IMR-90 (cell line): ENCODE measurements around the gene TBC1D9. TPM values are rescaled to one million over a fixed set of nuclear protein-coding genes. Genes with fewer than 3 reads are reported as not detected.
A peak's percentile ranks its signal among the peaks of the same experiment; 100 is the strongest.

Source experiments
- ATAC-seq: fragments of 200-7000 bp; cut with Tn5 transposase; 2 replicates; pipeline ENCODE4 v1.9.1; 2020; ENCODE audit warnings: low read depth, mild to moderate bottlenecking, moderate library complexity
- BruUV-seq: library from RNA; stranded (reverse); fragments of 400-500 nt; replicated peaks from 2 replicates; lab custom pipeline; 2021; lab: Mats Ljungman, UMichigan
- CTCF ChIA-PET: fragments of 300-600 bp; formaldehyde crosslinking; extraction: SDS; loops from one replicate; lab custom pipeline; 2021; ENCODE audit warnings: antibody characterized with exemption; lab: Yijun Ruan, JAX
- POLR2A ChIA-PET: fragments of 300-600 bp; sonication (Branson Sonifier 250); formaldehyde crosslinking; loops from one replicate; lab custom pipeline; 2022; ENCODE audit warnings: antibody characterized with exemption; ENCODE audit not compliant: unreplicated experiment; lab: Charles Lee
- DNase-seq: peaks from one replicate; pipeline ENCODE4 v3.0.0; 2013
- H2AFZ ChIP-seq: replicated peaks from 2 replicates; pipeline ENCODE3; 2013; ENCODE audit warnings: low read length, mild to moderate bottlenecking; ENCODE audit not compliant: poor library complexity
- H2AK5ac ChIP-seq: 2 replicates; pipeline ENCODE4 v1.6.1; 2013; ENCODE audit warnings: low read depth, low read length, inconsistent platforms
- H2AK9ac ChIP-seq: replicated peaks from 2 replicates; pipeline ENCODE3; 2013; ENCODE audit warnings: mild to moderate bottlenecking, low read depth, low read length, moderate library complexity; ENCODE audit not compliant: poor library complexity
- H2BK120ac ChIP-seq: 2 replicates; pipeline ENCODE4 v1.6.1; 2013; ENCODE audit warnings: low read depth, low read length, inconsistent platforms
- H2BK15ac ChIP-seq: 3 replicates; pipeline ENCODE4 v1.6.1; 2013; ENCODE audit warnings: low read depth, low read length, inconsistent platforms
- H2BK20ac ChIP-seq: 2 replicates; pipeline ENCODE4 v1.6.1; 2013; ENCODE audit warnings: low read depth, mild to moderate bottlenecking, inconsistent platforms, low read length, moderate library complexity
- H2BK5ac ChIP-seq: 2 replicates; pipeline ENCODE4 v1.6.1; 2013; ENCODE audit warnings: mild to moderate bottlenecking, low read depth, low read length, inconsistent platforms; ENCODE audit not compliant: poor library complexity, severe bottlenecking
- H3K14ac ChIP-seq: replicated peaks from 2 replicates; pipeline ENCODE4 v1.6.1; 2013; ENCODE audit warnings: low read depth, low read length, inconsistent platforms
- H3K18ac ChIP-seq: 2 replicates; pipeline ENCODE4 v1.6.1; 2013; ENCODE audit warnings: low read depth, low read length, control low read depth
- H3K23ac ChIP-seq: 2 replicates; pipeline ENCODE4 v1.6.1; 2013; ENCODE audit warnings: low read depth, low read length, inconsistent platforms
- H3K27ac ChIP-seq: 2 replicates; pipeline ENCODE4 v1.5.1; 2013; ENCODE audit warnings: mild to moderate bottlenecking, control low read depth, low read length; ENCODE audit not compliant: insufficient read depth
- H3K27me3 ChIP-seq: 2 replicates; pipeline ENCODE4 v1.6.1; 2013; ENCODE audit warnings: low read length; ENCODE audit not compliant: control insufficient read depth, insufficient read depth
- H3K36me3 ChIP-seq: 2 replicates; pipeline ENCODE4 v1.6.1; 2013; ENCODE audit warnings: low read length, mixed read lengths; ENCODE audit not compliant: control insufficient read depth, insufficient read depth
- H3K4ac ChIP-seq: 2 replicates; pipeline ENCODE4 v1.6.1; 2013; ENCODE audit warnings: low read depth, low read length, inconsistent platforms
- H3K4me1 ChIP-seq: 2 replicates; pipeline ENCODE4 v1.6.1; 2013; ENCODE audit warnings: low read length, mixed read lengths; ENCODE audit not compliant: control insufficient read depth, insufficient read depth
- H3K4me2 ChIP-seq: 2 replicates; pipeline ENCODE4 v1.6.1; 2013; ENCODE audit warnings: low read depth, mild to moderate bottlenecking, control low read depth, low read length, moderate library complexity
- H3K4me3 ChIP-seq: 2 replicates; pipeline ENCODE4 v1.5.1; 2013; ENCODE audit warnings: low read depth, mild to moderate bottlenecking, control low read depth, low read length, moderate library complexity; ENCODE audit not compliant: insufficient read depth
- H3K56ac ChIP-seq: 2 replicates; pipeline ENCODE4 v1.6.1; 2013; ENCODE audit warnings: low read length, inconsistent platforms; ENCODE audit not compliant: insufficient read depth; ENCODE audit errors: extremely low read depth
- H3K79me1 ChIP-seq, 2 experiments: 2 replicates each; pipeline ENCODE4 v1.6.1; 2013; ENCODE audit warnings: low read length in 2 of 2, inconsistent platforms in 1 of 2, low read depth in 1 of 2
- H3K9ac ChIP-seq: 2 replicates; pipeline ENCODE4 v1.6.1; 2013; ENCODE audit warnings: low read depth, low read length, control low read depth
- H3K9me1 ChIP-seq: 2 replicates; pipeline ENCODE4 v1.6.1; 2013; ENCODE audit warnings: low read length, inconsistent platforms; ENCODE audit not compliant: insufficient read depth
- H3K9me3 ChIP-seq: 2 replicates; pipeline ENCODE4 v1.6.1; 2013; ENCODE audit warnings: low read length; ENCODE audit not compliant: control insufficient read depth, insufficient read depth
- H4K20me1 ChIP-seq: 2 replicates; pipeline ENCODE4 v1.6.1; 2013; ENCODE audit warnings: low read length, inconsistent platforms; ENCODE audit not compliant: insufficient read depth
- H4K5ac ChIP-seq: 2 replicates; pipeline ENCODE4 v1.6.1; 2013; ENCODE audit warnings: mild to moderate bottlenecking, low read depth, low read length, control low read depth
- H4K8ac ChIP-seq, 2 experiments: 2 replicates each; pipeline ENCODE4 v1.6.1; 2013; ENCODE audit warnings: low read depth in 2 of 2, low read length in 2 of 2, control low read depth in 1 of 2, inconsistent platforms in 1 of 2
- H4K91ac ChIP-seq: 2 replicates; pipeline ENCODE4 v1.6.1; 2013; ENCODE audit warnings: low read depth, low read length, inconsistent platforms; ENCODE audit not compliant: insufficient read depth
- BHLHE40 ChIP-seq: fragments of 150-350 bp; IDR thresholded peaks from 2 replicates; pipeline ENCODE4 v1.6.1; 2016; ENCODE audit warnings: mild to moderate bottlenecking, low read depth, low read length
- CEBPB ChIP-seq: IDR thresholded peaks from 2 replicates; pipeline ENCODE4 v1.6.1; 2012; ENCODE audit warnings: low read depth, low read length, improper control_type of control experiment
- CHD1 ChIP-seq: IDR thresholded peaks from 2 replicates; pipeline ENCODE4 v1.6.1; 2012; ENCODE audit warnings: low read depth, low read length, improper control_type of control experiment
- FOS ChIP-seq: fragments of 150-350 bp; IDR thresholded peaks from 2 replicates; pipeline ENCODE4 v1.6.1; 2016; ENCODE audit warnings: low read depth, low read length
- MAZ ChIP-seq: IDR thresholded peaks from 2 replicates; pipeline ENCODE4 v1.6.1; 2012; ENCODE audit warnings: low read depth, mild to moderate bottlenecking, low read length, improper control_type of control experiment, moderate library complexity, borderline replicate concordance
- MXI1 ChIP-seq: IDR thresholded peaks from 2 replicates; pipeline ENCODE4 v1.6.1; 2012; ENCODE audit warnings: low read depth, mild to moderate bottlenecking, low read length, moderate library complexity, borderline replicate concordance
- NFE2L2 ChIP-seq: fragments of 150-350 bp; IDR thresholded peaks from 2 replicates; pipeline ENCODE4 v1.6.1; 2016; ENCODE audit warnings: low read depth, mild to moderate bottlenecking, low read length
- RCOR1 ChIP-seq: IDR thresholded peaks from 2 replicates; pipeline ENCODE4 v1.6.1; 2012; ENCODE audit warnings: mild to moderate bottlenecking, low read length, improper control_type of control experiment; ENCODE audit not compliant: insufficient replicate concordance
- RFX5 ChIP-seq: IDR thresholded peaks from 2 replicates; pipeline ENCODE4 v1.8.0; 2012; ENCODE audit warnings: low read depth, mild to moderate bottlenecking, low read length, moderate library complexity
- SMC3 ChIP-seq: fragments of 150-350 bp; IDR thresholded peaks from 2 replicates; pipeline ENCODE4 v1.6.1; 2016; ENCODE audit warnings: low read depth, mild to moderate bottlenecking, antibody characterized with exemption, low read length, moderate library complexity
- WGBS, 2 experiments: methylation state at CpG; one replicate each; pipeline versions ENCODE4 v1.1.5 to v1.1.7; 2013; ENCODE audit warnings: missing lambda C conversion rate in 2 of 2; ENCODE audit not compliant: insufficient read length in 1 of 2; ENCODE audit errors: extremely low coverage in 2 of 2; 5-methylcytosine and 5-hydroxymethylcytosine counted together
- dilution Hi-C: fragments of 300-500 bp; cut with HindIII; formaldehyde crosslinking; loops from one replicate; pipeline ENCODE4 v1.14.3; 2018; ENCODE audit warnings: low sequenced_read_pairs; ENCODE audit not compliant: unreplicated experiment
- in situ Hi-C: fragments of 300-500 bp; cut with MboI; formaldehyde crosslinking; loops from 3 replicates; pipeline ENCODE4 v1.14.3; 2019; ENCODE audit warnings: low sequenced_read_pairs, inconsistent platforms, mixed read lengths
- intact Hi-C: fragments of 100-400 bp; cut with micrococcal nuclease; formaldehyde crosslinking; loops from 2 replicates; pipeline ENCODE4 v1.10.0; 2022
- polyA plus RNA-seq, 3 experiments: library from polyadenylated mRNA; depleted of rRNA; stranded (reverse); fragments of >200 nt; gene quantifications; 2 replicates each; pipeline ENCODE4 v1.2.3, GENCODE V29; 2012; ENCODE audit warnings: low replicate concordance in 1 of 3
- total RNA-seq: library from RNA; depleted of rRNA; stranded (reverse); fragments of >200 nt; gene quantifications from 2 replicates; pipeline ENCODE4 v1.2.3, GENCODE V29; 2012
- TF ChIP-seq, protein P1 (sequence below): conservative IDR thresholded peaks from 2 replicates; pipeline ENCODE4 v1.5.1; 2012; ENCODE audit warnings: mild to moderate bottlenecking, low read depth, low read length, improper control_type of control experiment
- TF ChIP-seq, protein P2 (sequence below): fragments of 150-350 bp; IDR thresholded peaks from 2 replicates; pipeline ENCODE4 v1.6.1; 2016; ENCODE audit warnings: low read depth, mild to moderate bottlenecking, low read length, moderate library complexity, borderline replicate concordance

Gene TBC1D9
- total and polyA plus RNA-seq, 2 of the 4 experiments (the other 2 are of a cell fraction): 11.7 to 15.2 TPM

DNA sequence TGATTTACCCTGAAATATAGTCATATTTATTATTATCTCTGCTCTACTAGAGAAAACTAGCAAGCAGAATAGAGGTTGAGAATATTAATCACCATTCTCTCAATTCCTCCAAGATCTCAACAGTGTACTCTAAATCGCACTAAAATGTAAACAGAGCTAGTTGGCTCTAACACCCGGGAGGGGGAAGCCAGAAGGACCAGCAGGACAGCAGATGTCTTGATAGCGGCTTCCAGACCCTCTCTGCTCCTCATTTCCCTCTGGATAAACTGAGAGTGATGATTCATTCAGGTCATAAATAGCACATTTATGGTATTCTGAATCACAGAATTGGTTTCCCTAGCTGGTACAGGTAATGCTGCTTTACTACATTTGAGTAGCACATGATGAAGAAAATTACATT is 82.5 kb downstream of the TBC1D9 start:
- Histone ChIP-seq H4K20me1 (no peaks in the 10 kb centered on the region; the same call in 1 of the 2 replicates), H3K14ac (no peak overlapping the region), H2BK5ac (no peak overlapping the region), H2BK20ac (no peak overlapping the region), H3K4me3 (no peak overlapping the region), H3K4ac (no peak overlapping the region), H2BK120ac (no peak overlapping the region), H3K18ac (no peak overlapping the region), H2AK9ac (no peak overlapping the region), H3K9ac (no peak overlapping the region), H4K91ac (no peak overlapping the region), H3K4me2 (peak overlapping the region; percentile 51; the same call in 1 of the 2 replicates), H4K8ac (no peak overlapping the region), H3K36me3 (peaks cover 8% of the 10 kb centered on the region), H3K9me1 (peaks cover 7% of the 10 kb centered on the region; the same call in 1 of the 2 replicates), H3K27ac (peak overlapping the region; percentile 40; the same call in 1 of the 2 replicates), H3K79me1 (peaks cover 0 to 6% of the 10 kb centered on the region in 2 experiments; a peak in 1 of 4 replicates), H2AK5ac (no peak overlapping the region), H3K23ac (no peak overlapping the region), H2BK15ac (no peak overlapping the region), H3K9me3 (no peaks in the 10 kb centered on the region), H3K27me3 (no peaks in the 10 kb centered on the region), H3K56ac (no peak overlapping the region), H4K5ac (no peak overlapping the region), H2AFZ (no peak overlapping the region), H3K4me1 (peaks cover 7% of the 10 kb centered on the region)
- CTCF ChIA-PET: interaction anchor here (0.5 to 1.5 kb wide), 3 partner anchors 22 to 745 kb away, joined by 3 to 6 read pairs (median 5); no protein-coding TSS in a partner anchor
- peak; percentile 87 for DNase-seq
- peak; percentile 86 for ATAC-seq
- no CpG with 5 or more reads among the region's 3 CpGs for WGBS, 2 experiments
- TF ChIP-seq CEBPB (no peak), BHLHE40 (no peak), MAZ (no peak), CHD1 (no peak), MXI1 (no peak), NFE2L2 (no peak), RFX5 (no peak), FOS (no peak), RCOR1 (no peak), SMC3 (no peak)
- TF ChIP-seq, protein P1, sequence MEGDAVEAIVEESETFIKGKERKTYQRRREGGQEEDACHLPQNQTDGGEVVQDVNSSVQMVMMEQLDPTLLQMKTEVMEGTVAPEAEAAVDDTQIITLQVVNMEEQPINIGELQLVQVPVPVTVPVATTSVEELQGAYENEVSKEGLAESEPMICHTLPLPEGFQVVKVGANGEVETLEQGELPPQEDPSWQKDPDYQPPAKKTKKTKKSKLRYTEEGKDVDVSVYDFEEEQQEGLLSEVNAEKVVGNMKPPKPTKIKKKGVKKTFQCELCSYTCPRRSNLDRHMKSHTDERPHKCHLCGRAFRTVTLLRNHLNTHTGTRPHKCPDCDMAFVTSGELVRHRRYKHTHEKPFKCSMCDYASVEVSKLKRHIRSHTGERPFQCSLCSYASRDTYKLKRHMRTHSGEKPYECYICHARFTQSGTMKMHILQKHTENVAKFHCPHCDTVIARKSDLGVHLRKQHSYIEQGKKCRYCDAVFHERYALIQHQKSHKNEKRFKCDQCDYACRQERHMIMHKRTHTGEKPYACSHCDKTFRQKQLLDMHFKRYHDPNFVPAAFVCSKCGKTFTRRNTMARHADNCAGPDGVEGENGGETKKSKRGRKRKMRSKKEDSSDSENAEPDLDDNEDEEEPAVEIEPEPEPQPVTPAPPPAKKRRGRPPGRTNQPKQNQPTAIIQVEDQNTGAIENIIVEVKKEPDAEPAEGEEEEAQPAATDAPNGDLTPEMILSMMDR: no peak
- TF ChIP-seq, protein P2, sequence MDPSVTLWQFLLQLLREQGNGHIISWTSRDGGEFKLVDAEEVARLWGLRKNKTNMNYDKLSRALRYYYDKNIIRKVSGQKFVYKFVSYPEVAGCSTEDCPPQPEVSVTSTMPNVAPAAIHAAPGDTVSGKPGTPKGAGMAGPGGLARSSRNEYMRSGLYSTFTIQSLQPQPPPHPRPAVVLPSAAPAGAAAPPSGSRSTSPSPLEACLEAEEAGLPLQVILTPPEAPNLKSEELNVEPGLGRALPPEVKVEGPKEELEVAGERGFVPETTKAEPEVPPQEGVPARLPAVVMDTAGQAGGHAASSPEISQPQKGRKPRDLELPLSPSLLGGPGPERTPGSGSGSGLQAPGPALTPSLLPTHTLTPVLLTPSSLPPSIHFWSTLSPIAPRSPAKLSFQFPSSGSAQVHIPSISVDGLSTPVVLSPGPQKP: no peak
- dilution Hi-C loops (no loop called here), intact Hi-C loops (loop anchor here (5.0 kb wide), 1 partner anchor 84 kb away; the partner anchor contains the start of gene TBC1D9), in situ Hi-C loops (no loop called here)
- BruUV-seq: no TSS peak
- POLR2A ChIA-PET: no interaction called here
